Stimulated activated CD8-positive, alpha-beta memory T cell treated with anti-CD3 and anti-CD28 coated beads, Interleukin-12 subunit alpha, Interleukin-12 subunit beta, amount 100 ng/mL, for 24 hours (primary cell): ENCODE data around the gene TARP.
"Not testable (repeated sequence)": the region's sequence is repeated elsewhere in the genome, so short reads cannot be mapped to it uniquely, and the experiment has no call there.

Experiments
- DNase-seq: peaks from one replicate; pipeline ENCODE4 v3.0.0-alpha.2; 2020; ENCODE audit errors: extremely low read depth

The TARP gene

GRCh38 chr7:38262545-38262944, 10.9 kb downstream of the TARP start:
- no peak for DNase-seq

- not testable (repeated sequence) for DNase-seq
These were observed 11.4 kb downstream of the TARP start for GRCh38 chr7:38262026-38262425.

GRCh38 chr7:38261601-38262000, 11.8 kb downstream of the TARP start:
- not testable (repeated sequence) for DNase-seq

DNA sequence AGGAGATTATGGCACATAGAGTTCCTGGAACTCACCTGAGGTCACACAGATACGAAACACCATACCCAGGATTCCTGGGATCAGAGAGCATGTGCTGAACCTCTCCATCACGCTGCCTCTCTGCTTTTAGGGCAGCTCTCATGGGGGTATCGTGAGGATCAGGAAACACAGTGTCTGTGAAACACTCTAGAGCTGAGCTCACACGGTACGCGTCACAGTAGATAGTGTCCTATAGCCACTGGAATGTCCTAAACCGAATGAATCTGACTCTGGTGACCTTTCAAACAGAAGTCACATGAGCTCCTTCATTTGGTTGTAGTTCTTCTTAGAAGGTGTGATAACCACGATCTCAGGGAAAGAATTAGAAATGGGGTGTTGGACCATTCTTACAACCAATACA, 14.3 kb downstream of the TARP start:
- DNase-seq: not testable (repeated sequence)

- DNase-seq: no peak
These were observed 16.1 kb downstream of the TARP start for GRCh38 chr7:38257350-38257677.

DNA sequence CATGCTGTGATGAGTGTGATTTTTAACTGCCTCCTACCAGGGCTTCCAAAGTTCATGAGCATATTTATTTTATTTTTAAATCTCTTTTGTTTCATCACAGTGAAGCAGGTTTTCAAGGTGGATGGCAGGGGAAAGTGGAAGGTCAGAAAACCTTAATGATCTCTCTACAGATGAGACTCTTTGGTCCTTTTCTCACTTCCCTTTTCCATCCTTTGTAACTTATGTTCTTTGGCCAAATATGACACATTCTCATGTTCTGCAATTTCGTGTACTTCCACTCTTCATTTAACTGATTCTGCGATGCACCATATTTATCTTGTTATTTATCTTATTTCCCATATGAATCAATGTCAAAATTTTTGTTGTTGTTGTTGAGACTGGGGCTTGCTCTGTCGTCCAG, 23.6 kb downstream of the TARP start:
- not testable (repeated sequence) for DNase-seq

DNA sequence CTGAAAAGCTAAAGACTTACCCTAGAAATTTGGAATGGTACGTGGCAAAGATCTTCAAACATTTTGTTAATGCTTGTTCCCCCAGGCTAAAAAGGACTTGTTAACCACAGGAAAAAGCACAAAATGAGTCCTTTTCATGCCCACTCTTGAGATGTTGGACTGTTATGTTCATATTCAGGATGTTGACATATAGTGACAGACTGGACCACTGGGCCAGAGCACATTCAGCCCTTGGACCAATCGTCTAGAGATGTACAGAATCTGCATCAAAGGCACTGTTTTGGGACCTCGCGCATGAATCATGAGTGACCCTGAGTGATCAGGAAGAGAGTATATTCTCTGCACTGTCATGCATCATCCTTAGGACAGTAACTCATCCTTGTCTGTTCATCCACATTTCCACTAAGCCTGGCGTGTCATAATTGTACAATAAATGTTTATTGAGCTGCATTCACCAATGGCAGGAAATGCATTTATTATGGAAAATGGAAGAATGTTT, 25.3 kb downstream of the TARP start:
- no peak for DNase-seq

DNA sequence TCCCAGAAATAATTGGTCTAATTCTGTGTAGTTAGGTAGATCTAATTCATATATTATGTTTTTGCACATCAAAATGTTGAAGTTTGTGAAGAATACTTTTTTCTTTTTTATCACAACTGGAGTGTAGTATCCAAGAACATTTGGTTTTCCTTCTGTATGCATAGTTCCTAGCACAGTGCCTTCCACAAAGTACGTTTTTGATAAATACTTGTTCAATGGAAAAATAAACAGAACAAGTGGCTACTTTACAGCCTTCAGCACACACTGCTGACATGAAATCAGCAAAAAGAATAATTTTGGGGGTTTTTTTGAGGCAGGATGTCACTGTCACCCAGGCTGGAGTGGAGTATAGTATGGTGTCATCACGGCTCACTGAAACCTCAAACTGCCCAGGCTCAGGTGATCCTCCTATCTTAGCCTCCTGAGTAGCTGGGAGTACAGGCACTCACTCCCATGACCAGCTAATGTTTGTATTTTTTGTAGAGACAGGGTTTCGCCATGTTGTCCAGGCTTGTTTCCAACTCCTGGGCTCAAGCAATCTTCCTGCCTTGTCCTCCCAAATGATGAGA, 27.9 kb downstream of the TARP start:
- DNase-seq: no peak

- DNase-seq: no peak
These were observed 28.9 kb downstream of the TARP start for GRCh38 chr7:38244516-38244915.

GRCh38 chr7:38243345-38243744, 30.1 kb downstream of the TARP start:
- not testable (repeated sequence) for DNase-seq

GRCh38 chr7:38242814-38243213, 30.6 kb downstream of the TARP start:
- DNase-seq: no peak

- DNase-seq: no peak
These were observed 32.4 kb downstream of the TARP start for GRCh38 chr7:38241071-38241470.

DNA sequence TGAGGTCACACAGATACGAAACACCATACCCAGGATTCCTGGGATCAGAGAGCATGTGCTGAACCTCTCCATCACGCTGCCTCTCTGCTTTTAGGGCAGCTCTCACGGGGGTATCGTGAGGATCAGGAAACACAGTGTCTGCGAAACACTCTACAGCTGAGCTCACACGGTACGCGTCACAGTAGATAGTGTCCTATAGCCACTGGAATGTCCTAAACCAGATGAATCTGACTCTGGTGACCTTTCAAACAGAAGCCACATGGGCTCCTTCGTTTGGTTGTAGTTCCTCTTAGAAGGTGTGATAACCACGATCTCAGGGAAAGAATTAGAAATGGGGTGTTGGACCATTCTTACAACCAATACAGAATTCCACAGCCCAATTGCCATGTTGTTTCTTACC, 34.3 kb downstream of the TARP start:
- DNase-seq: not testable (repeated sequence)

DNA sequence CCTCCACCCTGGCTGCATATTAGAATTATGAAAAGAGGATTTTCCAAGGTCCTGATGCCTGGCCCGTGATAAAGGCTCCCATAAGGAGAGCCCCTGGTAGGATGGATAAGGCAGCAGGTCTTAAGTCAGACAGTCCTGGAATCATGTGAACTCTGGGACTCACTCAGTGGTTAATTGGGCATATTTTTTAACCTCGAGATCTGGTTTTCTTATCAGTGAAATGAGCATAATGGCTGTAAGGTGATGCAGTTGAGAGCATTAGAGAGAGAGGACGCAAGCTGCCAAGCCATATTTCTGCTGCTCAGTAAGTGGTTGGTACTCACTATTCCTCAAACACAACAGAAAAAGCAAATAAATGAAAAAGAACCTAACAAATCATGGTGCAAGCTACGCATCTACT, 37.8 kb downstream of the TARP start:
- no peak for DNase-seq

DNA sequence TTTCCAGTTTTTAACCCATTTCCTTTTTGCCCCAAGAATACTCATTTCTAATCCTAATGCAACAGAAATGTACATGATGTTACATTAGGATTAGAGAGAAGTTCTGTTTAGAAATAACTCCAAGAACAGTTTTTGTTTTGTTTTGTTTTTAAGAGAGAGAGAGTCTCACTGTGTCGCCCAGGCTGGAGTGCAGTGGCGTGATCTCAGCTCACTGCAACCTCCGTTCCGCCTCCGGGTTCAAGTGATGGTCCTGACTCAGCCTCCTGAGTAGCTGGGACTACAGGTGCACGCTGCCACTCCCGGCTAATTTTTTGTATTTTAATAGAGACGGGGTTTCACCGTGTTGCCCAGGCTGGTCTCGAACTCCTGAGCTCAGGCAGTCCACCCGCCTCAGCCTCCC, 38.7 kb downstream of the TARP start:
- DNase-seq: not testable (repeated sequence)

- peak; percentile 51 for DNase-seq
These were observed 40.7 kb downstream of the TARP start for GRCh38 chr7:38232502-38233366.

GRCh38 chr7:38229884-38230642, 43.4 kb downstream of the TARP start:
- no peak for DNase-seq

GRCh38 chr7:38229386-38229785, 44.0 kb downstream of the TARP start:
- DNase-seq: no peak

DNA sequence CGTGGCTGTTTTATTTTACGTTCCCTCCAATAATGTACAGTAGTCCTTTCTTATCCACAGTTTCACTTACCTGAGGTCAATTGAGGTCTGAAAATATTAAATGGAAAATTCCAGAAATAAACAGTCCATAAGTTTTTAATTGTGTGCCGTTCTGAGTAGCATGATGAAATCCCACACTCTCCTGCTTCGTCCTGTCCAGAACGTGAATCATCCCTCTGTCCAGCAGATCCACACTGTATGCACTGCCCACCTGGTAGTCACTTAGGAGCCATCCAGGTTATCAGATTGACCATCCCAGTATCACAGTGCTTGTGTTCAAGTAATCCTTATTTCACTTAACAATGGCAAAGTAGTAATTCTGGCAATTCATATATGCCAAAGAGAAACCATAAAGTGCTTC, 49.0 kb downstream of the TARP start:
- DNase-seq: no peak

GRCh38 chr7:38223306-38223705, 50.1 kb downstream of the TARP start:
- DNase-seq: no peak

- no peak for DNase-seq
These were observed 50.8 kb downstream of the TARP start for GRCh38 chr7:38222481-38223096.

GRCh38 chr7:38220452-38220851, 53.0 kb downstream of the TARP start:
- DNase-seq: no peak
